ENCODE data around the gene DIDO1.

DIDO1 gene

DNA sequence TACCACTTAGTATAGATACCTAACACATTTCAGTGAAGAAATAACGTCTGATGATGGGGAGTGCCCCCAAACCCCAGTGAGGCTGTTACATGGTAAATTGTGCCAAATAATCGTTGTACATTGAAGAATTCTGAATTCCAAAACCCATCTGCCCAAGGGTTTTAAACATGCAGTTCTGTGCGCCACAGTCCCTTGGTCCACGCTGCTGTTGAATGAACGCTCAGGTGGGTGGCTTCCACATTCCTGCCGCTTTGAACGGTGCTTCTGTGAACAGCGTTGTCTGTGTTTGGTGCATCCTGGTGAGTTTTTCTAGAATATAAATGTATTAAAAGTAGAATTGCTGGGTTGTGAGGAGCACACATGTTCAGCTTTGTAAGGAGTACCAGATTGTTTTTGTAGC, 14.6 kb upstream of the DIDO1 start:
- Histone ChIP-seq H2AK5ac (ENCODE audit: low read length) (no peak overlapping the region), H3K18ac (ENCODE audit: low read length) (no peak overlapping the region), H3K14ac (ENCODE audit: low read length) (no peak overlapping the region), H3K79me1 (ENCODE audit: low read length) (peaks cover 16% of the 10 kb centered on the region), H3K9ac (ENCODE audit: low read length) (no peak overlapping the region), H3K4me1 (ENCODE audit: control insufficient read depth in 1 of 2, insufficient read depth in 2 of 2, low read length in 2 of 2) (peaks cover 6 to 16% of the 10 kb centered on the region in 2 experiments), H3K4ac (ENCODE audit: low read depth, low read length) (peak overlapping the region; percentile 42), H3K27ac (ENCODE audit: low read depth, low read length) (no peak overlapping the region), H2BK12ac (ENCODE audit: low read length) (no peak overlapping the region), H2BK5ac (ENCODE audit: low read depth, low read length, poor library complexity) (no peak overlapping the region), H3K4me3 (ENCODE audit: low read depth, low read length) (no peak overlapping the region), H3K27me3 (ENCODE audit: insufficient read depth, low read length) (no peaks in the 10 kb centered on the region), H3K4me2 (ENCODE audit: low read length) (no peak overlapping the region), H4K91ac (ENCODE audit: low read depth, low read length) (no peak overlapping the region), H3K23ac (ENCODE audit: low read length) (no peak overlapping the region), H2BK120ac (ENCODE audit: insufficient read depth, low read length, poor library complexity) (no peak overlapping the region), H2AFZ (ENCODE audit: insufficient read depth, low read length, poor library complexity) (no peak overlapping the region), H4K12ac (ENCODE audit: low read depth, low read length) (no peak overlapping the region), H3K79me2 (ENCODE audit: control insufficient read depth, insufficient read depth, low read length, poor library complexity) (peaks cover 29% of the 10 kb centered on the region), H4K8ac (ENCODE audit: low read depth, low read length) (no peak overlapping the region), H3K9me3 (ENCODE audit: insufficient read depth, low read depth, low read length) (no peaks in the 10 kb centered on the region), H3K36me3 (ENCODE audit: control insufficient read depth in 1 of 2, insufficient read depth in 2 of 2, low read length in 2 of 2) (peaks cover 30 to 39% of the 10 kb centered on the region in 2 experiments)
- no peak for DNase-seq
- no CpG with 5 or more reads among the region's 8 CpGs for WGBS (ENCODE audit: extremely low coverage, insufficient coverage, insufficient read length)

GRCh38 chr20:62938105-62938888, 12.0 kb upstream of the DIDO1 start, which contains the start of gene GID8:
Gene GID8 (plus strand): TSS chr20:62938147. CDS start chr20:62941503, 3,356 bp downstream.
- peak within 1 kb of the TSS; percentile 94 for H2BK5ac ChIP-seq (ENCODE audit: low read depth, low read length, poor library complexity)

GRCh38 chr20:62937268-62938104, 11.2 kb upstream of the DIDO1 start:
- Histone ChIP-seq H3K18ac (ENCODE audit: low read length) (peak overlapping the region; percentile 85), H3K9ac (ENCODE audit: low read length) (peak overlapping the region; percentile 95), H3K79me1 (ENCODE audit: low read length) (peaks cover 19% of the 10 kb centered on the region), H3K23ac (ENCODE audit: low read length) (no peak overlapping the region), H2BK5ac (ENCODE audit: low read depth, low read length, poor library complexity) (peak overlapping the region; percentile 94), H3K4me2 (ENCODE audit: low read length) (peak overlapping the region; percentile 64), H2BK12ac (ENCODE audit: low read length) (no peak overlapping the region), H4K8ac (ENCODE audit: low read depth, low read length) (peak overlapping the region; percentile 98), H4K12ac (ENCODE audit: low read depth, low read length) (peak overlapping the region; percentile 97), H3K4ac (ENCODE audit: low read depth, low read length) (peak overlapping the region; percentile 96), H2AK5ac (ENCODE audit: low read length) (peak overlapping the region; percentile 96), H3K27ac (ENCODE audit: low read depth, low read length) (peak overlapping the region; percentile 80), H3K14ac (ENCODE audit: low read length) (peak overlapping the region; percentile 96), H3K27me3 (ENCODE audit: insufficient read depth, low read length) (no peaks in the 10 kb centered on the region), H3K9me3 (ENCODE audit: insufficient read depth, low read depth, low read length) (no peaks in the 10 kb centered on the region), H2AFZ (ENCODE audit: insufficient read depth, low read length, poor library complexity) (peak overlapping the region; percentile 96), H3K36me3 (ENCODE audit: control insufficient read depth in 1 of 2, insufficient read depth in 2 of 2, low read length in 2 of 2) (peaks cover 22 to 27% of the 10 kb centered on the region in 2 experiments), H3K79me2 (ENCODE audit: control insufficient read depth, insufficient read depth, low read length, poor library complexity) (peaks cover 45% of the 10 kb centered on the region), H3K4me1 (ENCODE audit: control insufficient read depth in 1 of 2, insufficient read depth in 2 of 2, low read length in 2 of 2) (peaks cover 11 to 22% of the 10 kb centered on the region in 2 experiments), H2BK120ac (ENCODE audit: insufficient read depth, low read length, poor library complexity) (peak overlapping the region; percentile 95), H3K4me3 (ENCODE audit: low read depth, low read length) (peak overlapping the region; percentile 95), H4K91ac (ENCODE audit: low read depth, low read length) (peak overlapping the region; percentile 98)
- DNase-seq: peak; percentile 97 to 98
- no CpG with 5 or more reads among the region's 92 CpGs for WGBS (ENCODE audit: extremely low coverage, insufficient coverage, insufficient read length)

More at GRCh38 chr20:62938105-62938888, 12.0 kb upstream of the DIDO1 start, which contains the start of gene GID8:
- Histone ChIP-seq H2BK12ac (ENCODE audit: low read length) (no peak within 1 kb of the TSS), H2AFZ (ENCODE audit: insufficient read depth, low read length, poor library complexity) (peak within 1 kb of the TSS; percentile 96), H4K91ac (ENCODE audit: low read depth, low read length) (peak within 1 kb of the TSS; percentile 98), H3K79me2 (ENCODE audit: control insufficient read depth, insufficient read depth, low read length, poor library complexity) (peaks cover 45% of the 10 kb centered on the region), H3K23ac (ENCODE audit: low read length) (no peak within 1 kb of the TSS), H3K9ac (ENCODE audit: low read length) (peak within 1 kb of the TSS; percentile 95), H4K8ac (ENCODE audit: low read depth, low read length) (peak within 1 kb of the TSS; percentile 98), H4K12ac (ENCODE audit: low read depth, low read length) (peak within 1 kb of the TSS; percentile 97), H3K4me2 (ENCODE audit: low read length) (peak within 1 kb of the TSS; percentile 64), H3K27ac (ENCODE audit: low read depth, low read length) (peak within 1 kb of the TSS; percentile 80), H3K36me3 (ENCODE audit: control insufficient read depth in 1 of 2, insufficient read depth in 2 of 2, low read length in 2 of 2) (peaks cover 24 to 29% of the 10 kb centered on the region in 2 experiments), H3K79me1 (ENCODE audit: low read length) (peaks cover 19% of the 10 kb centered on the region), H3K18ac (ENCODE audit: low read length) (peak within 1 kb of the TSS; percentile 85), H2BK120ac (ENCODE audit: insufficient read depth, low read length, poor library complexity) (peak within 1 kb of the TSS; percentile 95), H2AK5ac (ENCODE audit: low read length) (peak within 1 kb of the TSS; percentile 96), H3K4ac (ENCODE audit: low read depth, low read length) (peak within 1 kb of the TSS; percentile 96), H3K4me1 (ENCODE audit: control insufficient read depth in 1 of 2, insufficient read depth in 2 of 2, low read length in 2 of 2) (peaks cover 11 to 22% of the 10 kb centered on the region in 2 experiments), H3K9me3 (ENCODE audit: insufficient read depth, low read depth, low read length) (no peaks in the 10 kb centered on the region), H3K4me3 (ENCODE audit: low read depth, low read length) (peak within 1 kb of the TSS; percentile 95), H3K27me3 (ENCODE audit: insufficient read depth, low read length) (no peaks in the 10 kb centered on the region), H3K14ac (ENCODE audit: low read length) (peak within 1 kb of the TSS; percentile 96)
- DNase-seq: peak; percentile 51 to 70
- no CpG with 5 or more reads among the region's 79 CpGs for WGBS (ENCODE audit: extremely low coverage, insufficient coverage, insufficient read length)

DNA sequence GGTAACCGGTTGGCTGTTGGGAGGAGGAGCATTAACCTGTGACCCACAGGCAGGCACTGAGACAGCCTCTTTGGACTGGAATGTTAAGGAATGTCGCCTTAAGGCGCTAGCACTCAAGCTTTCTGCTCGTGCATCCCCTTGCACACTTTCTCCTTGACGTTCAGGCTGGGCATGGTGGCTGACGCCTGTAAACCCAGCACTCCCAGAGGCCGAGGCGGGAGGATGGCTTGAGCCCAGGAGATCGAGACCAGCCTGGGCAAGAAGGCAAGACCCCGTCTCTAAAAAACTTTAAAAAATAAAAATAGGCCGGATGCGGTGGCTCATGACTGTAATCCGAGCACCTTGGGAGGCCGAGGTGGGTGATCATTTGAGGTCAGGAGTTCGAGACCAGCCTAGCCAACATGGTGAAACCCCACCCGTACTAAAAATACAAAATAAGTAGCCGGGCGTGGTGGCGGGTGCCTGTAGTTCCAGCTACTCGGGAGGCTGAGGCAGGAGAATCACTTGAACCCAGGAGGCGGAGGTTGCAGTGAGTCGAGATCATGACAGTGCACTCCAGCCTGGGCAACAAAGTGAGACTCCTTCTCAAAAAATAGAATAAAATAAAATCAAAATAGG, 9.8 kb upstream of the DIDO1 start:
- no peak overlapping the region for H3K18ac ChIP-seq (ENCODE audit: low read length)
- H4K12ac ChIP-seq (ENCODE audit: low read depth, low read length): no peak overlapping the region
- no peak overlapping the region for H2BK120ac ChIP-seq (ENCODE audit: insufficient read depth, low read length, poor library complexity)
- no peaks in the 10 kb centered on the region for H3K9me3 ChIP-seq (ENCODE audit: insufficient read depth, low read depth, low read length)
- H3K4ac ChIP-seq (ENCODE audit: low read depth, low read length): peak overlapping the region; percentile 96
- no CpG with 5 or more reads among the region's 22 CpGs for WGBS (ENCODE audit: extremely low coverage, insufficient coverage, insufficient read length)
- H2AFZ ChIP-seq (ENCODE audit: insufficient read depth, low read length, poor library complexity): no peak overlapping the region
- no peak overlapping the region for H2AK5ac ChIP-seq (ENCODE audit: low read length)
- H2BK12ac ChIP-seq (ENCODE audit: low read length): no peak overlapping the region
- H3K79me1 ChIP-seq (ENCODE audit: low read length): peaks cover 19% of the 10 kb centered on the region
- no peak overlapping the region for H3K23ac ChIP-seq (ENCODE audit: low read length)
- H3K27me3 ChIP-seq (ENCODE audit: insufficient read depth, low read length): no peaks in the 10 kb centered on the region
- peak; percentile 72 to 78 for DNase-seq
- no peak overlapping the region for H3K27ac ChIP-seq (ENCODE audit: low read depth, low read length)
- H4K91ac ChIP-seq (ENCODE audit: low read depth, low read length): no peak overlapping the region
- no peak overlapping the region for H4K8ac ChIP-seq (ENCODE audit: low read depth, low read length)
- H3K36me3 ChIP-seq (ENCODE audit: control insufficient read depth in 1 of 2, insufficient read depth in 2 of 2, low read length in 2 of 2): peaks cover 18 to 19% of the 10 kb centered on the region in 2 experiments
- peaks cover 11 to 23% of the 10 kb centered on the region in 2 experiments for H3K4me1 ChIP-seq (ENCODE audit: control insufficient read depth in 1 of 2, insufficient read depth in 2 of 2, low read length in 2 of 2)
- peaks cover 51% of the 10 kb centered on the region for H3K79me2 ChIP-seq (ENCODE audit: control insufficient read depth, insufficient read depth, low read length, poor library complexity)
- H3K9ac ChIP-seq (ENCODE audit: low read length): no peak overlapping the region
- no peak overlapping the region for H3K14ac ChIP-seq (ENCODE audit: low read length)
- no peak overlapping the region for H2BK5ac ChIP-seq (ENCODE audit: low read depth, low read length, poor library complexity)
- H3K4me2 ChIP-seq (ENCODE audit: low read length): peak overlapping the region; percentile 64
- no peak overlapping the region for H3K4me3 ChIP-seq (ENCODE audit: low read depth, low read length)
